Nucleus accumbens (tissue), 56 donors: ENCODE measurements around the gene RASGRP1.

Source experiments
- DNase-seq, 56 donors: peaks; one replicate each; lab custom pipeline; 2025; lab: John Stamatoyannopoulos, UW

Gene RASGRP1

DNA sequence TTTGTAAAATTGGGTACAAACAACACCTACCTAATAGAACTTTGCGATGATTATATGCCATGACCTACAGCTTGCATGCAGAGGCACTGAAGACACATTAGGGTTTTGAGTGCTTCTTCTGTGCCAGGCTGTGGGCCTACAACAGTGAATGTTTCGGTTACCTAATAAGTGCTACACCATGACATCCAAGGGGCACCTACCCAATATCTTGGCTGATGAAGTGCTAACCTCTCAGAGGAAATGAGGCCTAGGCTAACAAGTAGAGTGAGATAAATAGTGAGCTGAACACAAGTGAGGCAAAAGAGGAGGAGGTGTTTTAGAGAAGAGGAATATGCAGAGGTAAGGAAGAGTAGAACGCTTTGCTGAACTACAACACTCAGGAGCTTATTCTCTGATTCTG lies 12.2 kb upstream of the RASGRP1 start:
- DNase-seq = no peak

DNA sequence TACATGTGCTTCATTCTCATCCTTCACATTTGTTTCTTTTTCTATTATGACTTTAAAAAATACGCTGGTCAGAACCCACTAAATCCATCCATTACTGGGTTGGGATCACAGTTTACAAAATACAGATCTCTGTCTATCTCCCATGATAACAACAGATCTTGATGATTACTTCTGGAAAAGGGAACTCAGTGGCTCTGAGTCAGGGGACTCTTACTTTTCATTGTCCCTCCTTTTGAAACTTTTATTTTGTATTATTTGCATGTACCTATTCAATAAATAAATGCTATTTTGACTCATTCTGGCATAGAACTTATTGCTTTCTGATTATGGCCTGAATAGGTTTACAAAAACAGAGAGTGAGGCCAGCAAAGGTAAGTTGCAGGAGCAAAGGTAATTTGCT lies 11.6 kb upstream of the RASGRP1 start:
- no peak for DNase-seq

DNA sequence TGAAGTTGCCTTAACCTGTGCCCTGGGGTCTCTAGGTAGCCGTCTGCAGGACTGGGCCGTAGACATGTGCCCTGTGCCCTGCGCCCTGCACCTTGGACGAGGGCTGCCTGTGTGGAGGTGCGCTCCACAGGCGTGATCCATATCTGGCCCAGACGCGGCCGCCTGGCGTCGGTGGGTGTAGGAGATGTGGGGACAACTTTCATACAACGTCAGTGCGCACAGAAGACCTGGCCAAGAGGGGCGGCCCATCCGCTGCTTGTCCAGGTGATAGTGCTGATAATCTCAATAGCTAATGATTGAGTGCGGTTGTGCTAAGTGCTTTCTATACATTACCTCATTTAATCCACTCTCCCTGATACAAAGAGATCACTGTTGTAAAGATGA lies 665 bp upstream of the RASGRP1 start:
- DNase-seq = no peak

DNA sequence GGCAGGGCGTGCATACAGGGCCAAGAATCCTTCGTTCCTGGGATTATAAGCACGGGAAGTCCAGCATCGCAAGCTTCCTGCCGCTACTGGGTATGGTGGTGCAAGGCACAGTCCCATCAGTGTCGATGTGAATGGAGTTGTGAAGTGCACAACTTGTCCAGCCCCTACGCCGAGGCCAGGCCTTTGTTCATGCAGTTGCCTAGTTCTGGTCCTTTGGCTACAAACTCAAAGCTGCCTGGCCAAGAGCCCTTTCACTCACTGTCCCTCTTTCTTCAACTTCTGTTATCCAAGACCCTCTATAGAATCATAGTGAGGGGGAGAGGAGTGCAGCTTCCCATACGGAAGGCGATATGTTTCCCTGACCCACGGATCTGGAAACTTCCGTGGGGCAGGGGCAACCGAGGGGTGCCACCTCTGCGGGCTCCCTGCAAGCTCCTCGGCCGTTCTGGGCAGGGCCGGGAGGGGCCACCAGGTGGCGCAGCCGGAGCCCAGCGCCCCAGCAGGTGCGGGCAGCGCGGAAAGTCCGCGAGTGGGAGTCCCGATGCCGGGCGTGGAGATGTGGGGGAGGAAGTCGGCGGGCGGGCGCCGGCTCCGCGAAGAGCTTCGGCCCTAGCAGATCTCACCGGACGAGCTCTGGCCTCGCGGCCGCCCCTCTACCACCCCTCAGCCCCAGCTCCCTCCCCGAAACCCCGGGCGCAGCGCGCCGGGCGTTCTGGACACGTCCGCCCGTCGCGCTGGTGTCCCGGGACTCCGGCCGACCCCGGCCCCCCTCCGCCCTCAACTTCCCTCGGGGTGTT lies 693 bp downstream of the RASGRP1 start:
- DNase-seq = peak in 49 of 56 donors; percentile 7 to 80 (median 50)

DNA sequence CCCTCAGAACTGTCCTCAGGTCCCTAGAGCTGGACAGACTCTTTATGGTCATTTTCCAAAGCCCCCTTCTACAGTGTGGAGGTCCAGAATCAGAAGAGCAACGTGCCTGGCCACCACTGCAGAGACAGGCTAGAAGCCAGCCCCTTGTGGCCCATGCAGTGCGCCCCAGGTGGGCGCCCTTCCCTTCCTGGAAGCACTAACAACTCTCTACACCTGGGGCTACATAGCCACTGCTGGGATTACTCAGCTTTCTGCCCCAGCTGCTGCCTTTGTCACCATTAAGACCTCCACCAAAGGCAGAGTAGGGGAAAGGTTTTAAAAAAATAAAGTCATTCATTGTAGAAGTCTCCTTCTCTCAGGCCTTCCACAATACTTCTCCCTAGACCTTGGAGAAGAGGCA lies 2.3 kb downstream of the RASGRP1 start:
- DNase-seq = no peak

DNA sequence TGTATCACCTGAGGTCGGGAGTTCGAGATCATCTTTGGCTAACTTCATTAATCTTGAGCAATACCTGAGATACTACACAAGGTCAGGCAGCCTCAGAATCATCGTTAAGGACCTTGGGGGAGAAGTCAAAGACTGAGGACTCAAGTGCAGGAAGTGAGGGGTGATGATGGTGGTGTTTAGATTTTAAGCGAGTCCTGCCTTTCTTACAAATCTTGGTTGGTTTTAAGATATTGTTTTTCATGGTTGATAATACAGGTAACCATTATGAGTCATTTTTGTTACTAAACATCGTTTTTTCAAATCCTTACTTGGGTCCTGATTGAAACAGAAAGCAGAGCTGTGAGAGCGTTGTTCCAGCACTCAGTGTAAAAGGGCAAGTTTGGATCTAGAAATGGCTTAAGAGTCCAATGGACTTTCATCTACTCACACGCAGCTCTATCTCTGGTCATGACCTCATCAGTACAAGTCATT lies 4.1 kb downstream of the RASGRP1 start:
- DNase-seq = no peak

DNA sequence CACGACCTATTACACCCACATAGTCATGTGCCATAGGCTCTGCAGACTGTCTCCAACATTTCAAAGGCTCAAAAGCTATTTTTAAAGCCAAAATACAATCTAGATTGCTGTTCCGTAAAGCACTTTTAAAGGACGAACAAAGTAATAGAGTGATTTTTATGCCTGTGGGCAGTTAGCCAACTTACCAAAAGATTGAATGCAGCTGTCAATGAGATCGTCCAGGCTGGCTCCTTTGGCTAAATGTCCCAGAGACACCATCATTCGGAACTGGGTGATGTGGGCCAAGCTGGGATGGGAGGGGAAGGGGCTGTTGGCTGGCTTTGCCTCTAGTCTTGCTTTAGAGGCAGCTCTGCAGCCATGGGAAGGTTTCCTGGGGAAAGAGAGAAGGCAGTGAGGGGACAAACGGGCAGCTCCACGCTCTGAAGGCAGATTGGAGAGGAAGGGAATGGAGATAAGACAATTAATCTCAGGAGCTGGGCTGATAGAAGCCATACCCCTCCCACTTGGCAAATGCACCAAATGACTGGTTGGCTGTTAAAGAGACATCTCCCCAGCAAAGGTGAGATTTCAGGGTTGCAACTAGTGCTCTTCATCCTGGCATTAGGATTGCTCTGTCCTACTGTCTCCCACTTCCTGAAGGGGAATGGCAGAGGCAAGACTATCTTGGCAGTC lies 4.8 kb downstream of the RASGRP1 start:
- no peak for DNase-seq

DNA sequence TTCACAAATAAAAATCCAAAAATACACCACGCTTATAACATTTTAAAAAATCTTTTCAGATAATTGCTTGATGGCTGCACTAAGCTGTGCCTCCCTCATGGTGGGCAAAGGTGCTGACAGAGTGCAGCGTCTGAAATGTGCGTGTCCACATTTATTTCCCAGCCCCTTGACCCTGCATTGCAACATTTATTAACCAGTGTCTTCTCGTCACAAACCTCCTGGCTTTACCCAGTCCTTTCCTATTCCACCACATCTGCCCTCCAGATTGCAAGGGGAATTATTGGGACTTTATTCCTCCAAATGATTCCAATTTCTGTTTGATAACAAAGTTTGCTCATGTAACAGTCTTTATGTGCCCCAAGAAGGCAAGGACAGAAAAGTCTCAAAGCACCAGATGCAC lies 5.5 kb downstream of the RASGRP1 start:
- DNase-seq = no peak

DNA sequence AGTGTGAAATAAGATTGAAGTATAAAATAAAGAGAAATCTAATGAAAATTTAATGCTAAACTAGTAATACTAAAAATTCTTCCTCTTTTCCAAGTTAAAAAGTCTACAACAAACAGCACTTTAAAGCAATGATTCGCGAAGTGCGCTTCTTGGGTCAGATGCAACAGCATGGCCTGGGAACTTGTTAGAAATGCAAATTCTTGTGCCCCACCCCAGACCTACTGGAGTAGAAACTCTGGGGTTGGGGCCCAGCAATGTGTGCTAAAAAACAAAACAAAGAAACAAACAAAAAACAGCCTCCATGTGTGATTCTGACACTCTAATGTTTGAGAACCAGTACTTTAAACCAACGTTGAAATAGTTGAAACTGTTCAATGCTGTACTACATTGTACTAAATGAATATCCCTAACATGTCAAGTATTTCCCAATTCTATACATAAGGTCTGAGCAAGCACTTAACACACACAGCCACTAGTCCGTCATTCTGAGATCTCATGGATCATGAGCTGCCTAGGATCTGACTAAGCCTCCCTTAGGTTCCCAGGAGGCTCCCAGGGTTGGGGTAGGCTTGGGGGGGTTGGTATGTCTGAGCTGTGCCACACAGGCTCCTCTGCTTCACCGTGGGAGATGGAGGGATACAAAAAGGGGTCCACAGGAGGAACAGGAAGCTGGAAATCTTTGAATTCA lies 6.1 kb downstream of the RASGRP1 start:
- DNase-seq = no peak

DNA sequence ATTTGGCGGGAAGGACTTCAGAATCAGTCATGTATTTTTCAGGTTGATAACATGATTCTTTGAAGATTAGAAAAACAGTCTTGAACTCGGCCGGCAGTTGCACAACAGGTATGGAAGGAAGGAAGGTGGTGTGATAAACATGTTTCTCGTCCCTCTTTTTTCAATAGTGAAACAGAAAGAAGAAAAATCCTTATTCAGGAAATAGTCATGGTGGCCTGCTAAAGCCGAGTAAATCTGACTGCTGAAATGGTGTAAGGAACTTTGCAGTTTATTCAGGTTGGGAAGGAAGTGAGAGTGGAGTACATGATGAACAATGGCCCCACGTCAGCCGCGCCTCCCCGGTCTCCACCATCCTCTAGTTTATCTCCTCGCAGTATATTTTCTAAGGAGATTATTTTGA lies 6.7 kb downstream of the RASGRP1 start:
- DNase-seq = no peak

DNA sequence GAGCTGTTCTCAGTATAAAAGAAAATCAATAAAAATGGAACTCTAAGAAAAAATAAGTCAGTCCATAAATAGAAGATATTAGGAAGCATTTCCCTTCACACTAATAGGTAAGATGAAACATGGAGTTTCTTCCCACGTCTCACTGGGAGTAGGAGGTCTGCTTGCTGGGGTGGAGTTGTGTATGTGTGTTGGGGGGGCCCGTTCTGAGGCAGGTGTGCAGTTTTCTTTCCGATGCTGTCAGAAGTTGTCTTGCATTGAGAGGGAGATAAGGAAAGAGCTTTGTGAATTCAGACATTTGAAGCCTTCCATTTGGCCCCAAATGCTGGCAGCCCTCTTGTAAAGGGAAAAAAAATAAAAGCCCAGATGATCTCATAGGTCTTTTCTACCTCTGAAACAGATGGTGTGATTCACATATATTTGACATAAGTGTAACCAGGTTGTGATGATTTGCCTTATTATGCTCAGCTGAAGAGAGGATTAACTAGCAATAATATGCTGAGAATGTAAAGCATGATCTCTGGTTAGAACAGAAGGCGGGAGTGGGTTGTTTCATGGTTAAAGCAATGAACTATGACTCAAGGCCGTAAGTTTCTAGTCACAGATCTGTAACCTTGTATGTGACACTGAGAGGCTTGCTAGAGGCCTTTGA lies 8.8 kb downstream of the RASGRP1 start:
- DNase-seq = peak in 20 of 56 donors; percentile 3 to 59 (median 26)

DNA sequence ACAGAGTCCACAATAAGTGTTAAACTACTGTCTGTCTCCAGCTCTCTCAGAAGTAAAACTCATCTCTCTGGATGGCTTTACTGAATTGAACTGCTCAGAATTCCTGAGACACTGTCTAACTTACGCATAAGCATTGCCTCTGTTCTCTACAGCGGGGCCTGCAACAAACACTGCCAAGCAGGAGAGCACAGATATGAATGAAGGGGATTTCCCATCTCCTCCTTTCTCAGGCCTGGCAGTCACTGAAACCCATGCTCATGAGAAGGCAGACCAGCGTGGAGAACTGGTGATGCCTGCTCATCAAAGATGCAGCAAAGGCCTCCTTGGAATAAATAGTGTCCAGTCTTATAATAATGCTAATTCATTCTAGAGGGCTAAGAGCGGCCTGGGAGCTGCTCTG lies 10.3 kb downstream of the RASGRP1 start:
- DNase-seq = peak in 1 of 56 donors; percentile 10

DNA sequence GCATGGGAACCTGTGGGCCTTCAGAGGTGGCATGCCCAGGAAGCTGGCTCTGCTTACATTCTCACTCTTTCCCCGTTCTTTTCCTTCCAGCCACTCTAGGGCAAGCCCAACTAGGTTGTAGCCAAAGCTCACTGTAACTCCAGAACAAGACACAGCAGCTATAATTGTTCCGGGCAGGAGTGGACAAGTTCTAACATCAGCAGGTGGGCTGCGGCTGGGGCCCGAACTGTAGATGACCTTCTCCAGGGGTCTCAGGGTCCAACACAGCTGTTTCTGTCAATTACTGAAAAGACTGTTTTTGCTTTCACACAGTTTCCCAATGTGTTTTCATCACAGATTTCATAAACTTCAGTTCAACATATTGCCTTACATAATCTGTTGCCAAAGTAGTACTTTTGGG lies 11.5 kb downstream of the RASGRP1 start:
- DNase-seq = no peak

DNA sequence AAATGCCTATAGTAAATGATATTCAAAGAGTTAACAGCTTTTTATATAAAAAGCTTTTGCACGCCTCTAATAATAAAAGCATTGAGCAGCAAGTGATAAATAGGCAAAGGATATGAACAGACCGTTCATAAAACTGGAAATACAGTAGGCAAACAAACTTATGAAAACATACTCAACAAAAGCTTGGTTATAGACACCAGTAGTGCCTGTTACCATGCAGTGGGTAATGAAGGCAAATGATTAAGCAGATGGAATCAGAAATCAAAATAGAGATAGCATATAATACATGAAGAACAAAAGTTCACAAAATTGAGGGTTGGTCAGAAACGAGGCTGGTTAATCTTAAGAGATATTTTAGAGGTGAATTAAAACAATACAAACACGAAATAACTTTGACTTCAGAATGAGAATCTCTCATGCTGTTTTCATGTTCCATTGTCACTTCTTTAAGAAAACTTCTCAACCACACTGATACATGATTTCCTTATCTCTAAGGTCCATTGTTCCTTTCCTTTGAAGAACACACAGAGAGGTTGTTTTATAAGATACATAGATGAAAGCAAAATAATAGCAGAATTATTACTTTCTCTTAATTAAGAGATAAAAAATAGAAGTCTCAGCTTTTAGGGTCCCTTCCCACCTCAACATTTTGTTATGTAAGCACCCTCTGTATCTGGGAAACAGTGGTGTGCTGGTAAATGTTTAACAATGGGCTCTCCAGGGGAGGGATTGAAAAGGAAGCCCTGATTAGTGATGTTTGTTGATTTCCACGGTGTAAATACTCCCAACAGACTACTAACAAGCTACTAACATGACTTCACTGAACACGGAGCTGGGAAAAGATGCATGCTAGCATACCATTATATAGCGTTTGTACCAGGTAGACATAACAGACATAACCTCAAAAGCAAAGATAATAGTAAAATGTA lies 12.6 kb downstream of the RASGRP1 start:
- no peak for DNase-seq

DNA sequence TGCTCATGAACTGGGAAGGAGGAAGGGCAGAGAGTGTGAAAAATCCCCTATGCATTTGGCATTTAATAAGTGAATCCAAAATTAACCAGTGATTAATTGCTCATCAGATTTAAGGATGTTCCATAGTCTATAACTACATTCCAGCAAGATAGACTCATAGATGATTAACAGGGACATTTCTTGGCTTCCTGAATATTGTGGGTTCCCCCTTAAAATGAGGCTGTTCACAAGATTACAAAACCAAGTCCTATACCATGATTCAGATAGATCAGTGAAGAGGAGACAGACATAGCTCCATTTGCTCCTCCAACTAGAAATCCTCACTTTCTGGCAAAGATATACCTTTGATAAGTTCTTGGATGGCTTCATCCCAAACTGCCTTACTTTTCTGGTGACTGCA lies 15.4 kb downstream of the RASGRP1 start:
- no peak for DNase-seq

DNA sequence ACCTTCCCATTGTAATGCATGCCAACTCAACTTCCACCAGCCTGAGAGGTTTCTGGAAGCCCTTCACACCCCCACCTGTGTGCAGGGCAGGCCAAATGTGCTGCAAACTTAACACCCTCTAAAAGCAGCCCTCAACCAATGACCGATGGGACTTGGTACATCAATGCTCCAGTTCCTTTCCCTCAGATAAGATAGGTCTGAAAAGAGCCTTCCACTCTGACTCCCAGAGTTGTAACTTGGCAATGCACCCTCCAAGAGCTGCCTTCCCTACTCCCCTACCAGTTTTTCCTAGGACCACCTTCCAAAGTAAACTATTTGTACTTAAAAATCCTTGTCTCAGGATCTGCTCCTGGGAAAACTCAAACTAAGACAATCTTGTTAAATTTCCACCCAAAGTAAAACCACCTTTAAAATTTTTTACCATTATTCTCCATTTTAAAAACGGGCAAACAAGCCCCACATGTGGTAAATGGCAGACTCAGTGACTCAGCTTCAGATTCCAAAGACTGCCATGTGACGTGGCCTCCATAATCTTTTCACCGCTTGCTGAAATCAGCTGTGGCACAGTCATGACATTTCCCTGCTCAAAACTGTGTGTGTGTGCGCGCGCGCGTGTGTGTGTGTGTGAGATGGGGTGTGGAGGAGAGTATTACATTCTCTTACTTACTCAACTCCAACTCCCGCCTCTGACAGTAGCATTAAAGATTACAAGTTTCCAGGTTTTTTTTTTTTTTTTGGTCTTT lies 17.2 kb downstream of the RASGRP1 start:
- peak in 27 of 56 donors; percentile 4 to 76 (median 40) for DNase-seq

DNA sequence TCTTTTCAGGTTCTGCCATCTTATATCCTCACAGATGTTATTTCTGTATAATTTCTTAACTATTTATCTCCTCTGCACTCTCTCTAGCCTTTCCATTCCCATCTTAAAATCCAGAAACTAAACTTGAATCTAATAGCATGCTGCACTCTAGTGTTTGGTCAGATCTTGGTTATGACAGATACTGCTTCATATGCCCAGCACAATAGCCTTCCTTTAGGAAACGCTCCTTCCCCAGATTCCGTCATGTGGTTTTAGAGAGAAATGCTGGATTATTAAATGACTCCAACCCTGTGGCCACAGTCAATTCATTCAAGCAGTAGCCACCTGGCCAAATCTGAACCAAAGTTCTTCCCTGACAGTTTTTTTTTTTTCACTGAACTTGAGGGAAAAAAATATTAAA lies 19.4 kb downstream of the RASGRP1 start:
- DNase-seq = no peak

DNA sequence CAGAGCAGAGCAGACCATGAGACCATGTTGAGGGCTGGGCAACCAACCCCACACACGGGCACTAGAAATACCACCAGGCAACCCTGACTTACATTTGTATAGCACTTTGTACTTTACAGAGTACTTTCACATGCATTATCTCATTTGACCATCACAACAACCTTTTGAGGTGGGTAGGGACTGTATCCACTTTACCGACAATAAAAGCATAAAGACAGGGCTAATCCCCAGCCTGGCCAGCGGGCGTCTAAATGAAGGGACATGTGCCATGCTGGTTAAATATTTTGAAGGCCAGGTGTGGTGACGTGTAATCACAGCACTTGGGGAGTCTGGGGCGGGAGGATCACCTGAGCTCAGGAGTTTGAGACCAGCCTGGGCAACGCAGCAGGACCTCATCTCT lies 23.6 kb downstream of the RASGRP1 start:
- no peak for DNase-seq

DNA sequence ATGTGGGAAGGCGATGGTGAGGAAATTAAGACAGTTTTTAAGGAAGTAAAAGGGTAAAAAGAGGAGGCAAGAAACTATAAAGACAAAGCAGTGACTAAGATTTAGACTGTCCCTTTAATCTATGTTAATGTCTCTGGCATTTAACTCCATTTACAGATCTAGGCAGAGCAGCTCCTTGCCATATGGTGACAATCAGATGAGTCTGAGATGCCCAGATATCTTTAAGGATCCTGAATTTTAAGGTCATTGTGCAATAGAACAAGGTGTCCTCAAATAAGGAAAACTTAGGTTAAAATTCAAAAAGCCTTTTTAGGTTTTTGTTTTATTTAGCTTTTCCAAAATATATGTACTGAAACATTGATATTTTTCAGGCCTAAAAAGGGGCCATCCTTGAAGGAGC lies 24.1 kb downstream of the RASGRP1 start:
- DNase-seq = no peak
